ENCODE measurements around the gene BRD7. TPM values are rescaled to one million over a fixed set of nuclear protein-coding genes. Genes with fewer than 3 reads are reported as not detected.

BRD7 gene
- total RNA-seq, 6 experiments from 2014 or later: 16.9 to 24.1 (median 20.2) TPM

GRCh38 chr16:50294955-50295354 is 73.8 kb downstream of the BRD7 start:
- H3K27ac ChIP-seq: no peak overlapping the region
- peaks cover 0 to 5% (median 0%) of the 10 kb centered on the region in 4 donors for H3K4me1 ChIP-seq
- H3K4me3 ChIP-seq: no peak overlapping the region
- no peaks in the 10 kb centered on the region for H3K36me3 ChIP-seq
- no peak for TF ChIP-seq POLR2A (IDR thresholded peaks at IDR 0.05)
- no peaks in the 10 kb centered on the region for H3K9me3 ChIP-seq
- DNase-seq: no peak
- intact Hi-C loops (cut with DNase I): no loop called here
- 71% methylated on average over 2 of the region's 4 CpGs for WGBS (ENCODE audit: insufficient coverage, low coverage, low lambda C conversion rate, missing lambda C conversion rate)
- ATAC-seq: no peak
- H3K27me3 ChIP-seq: no peaks in the 10 kb centered on the region

GRCh38 chr16:50293994-50294855 is 74.6 kb downstream of the BRD7 start:
- no peak overlapping the region for H3K27ac ChIP-seq
- H3K4me1 ChIP-seq: peaks cover 0 to 5% (median 0%) of the 10 kb centered on the region in 4 donors
- H3K4me3 ChIP-seq: no peak overlapping the region
- intact Hi-C loops (cut with DNase I): no loop called here
- whole genome bisulfite sequencing (ENCODE audit: insufficient coverage, low coverage, low lambda C conversion rate, missing lambda C conversion rate): 89% methylated on average over 12 of the region's 20 CpGs
- no peaks in the 10 kb centered on the region for H3K27me3 ChIP-seq
- TF ChIP-seq POLR2A (IDR thresholded peaks at IDR 0.05) (no peak), CTCF (IDR thresholded peaks at IDR 0.05) (no peak)
- no peak for ATAC-seq
- H3K9me3 ChIP-seq: no peaks in the 10 kb centered on the region
- peak in 2 of 3 donors; percentile 10 to 35 for DNase-seq
- no peaks in the 10 kb centered on the region for H3K36me3 ChIP-seq

- DNase-seq: peak in 1 of 3 donors; percentile 13
- H3K36me3 ChIP-seq: no peaks in the 10 kb centered on the region
These were observed 75.6 kb downstream of the BRD7 start for GRCh38 chr16:50293041-50293783.

GRCh38 chr16:50292566-50292948 is 76.2 kb downstream of the BRD7 start:
- H3K27me3 ChIP-seq: no peaks in the 10 kb centered on the region
- DNase-seq (no peak), ATAC-seq (no peak)
- H3K4me1 ChIP-seq: peaks cover 0 to 5% (median 0%) of the 10 kb centered on the region in 4 donors
- H3K36me3 ChIP-seq: no peaks in the 10 kb centered on the region
- H3K27ac ChIP-seq: no peak overlapping the region
- H3K4me3 ChIP-seq: no peak overlapping the region
- 80% methylated on average over 1 of the region's 12 CpGs for WGBS (ENCODE audit: insufficient coverage, low coverage, low lambda C conversion rate, missing lambda C conversion rate)
- no peak for TF ChIP-seq POLR2A (IDR thresholded peaks at IDR 0.05)
- TF ChIP-seq CTCF (IDR thresholded peaks at IDR 0.05): no peak
- intact Hi-C loops (cut with DNase I): no loop called here
- H3K9me3 ChIP-seq: no peaks in the 10 kb centered on the region

More at GRCh38 chr16:50293041-50293783, 75.6 kb downstream of the BRD7 start:
- no peak overlapping the region for H3K4me3 ChIP-seq
- TF ChIP-seq POLR2A (IDR thresholded peaks at IDR 0.05): no peak
- TF ChIP-seq CTCF (IDR thresholded peaks at IDR 0.05): no peak
- no CpG with 5 or more reads among the region's 20 CpGs for WGBS (ENCODE audit: insufficient coverage, low coverage, low lambda C conversion rate, missing lambda C conversion rate)
- H3K4me1 ChIP-seq: peaks cover 0 to 5% (median 0%) of the 10 kb centered on the region in 4 donors
- ATAC-seq: no peak
- no peak overlapping the region for H3K27ac ChIP-seq
- no peaks in the 10 kb centered on the region for H3K9me3 ChIP-seq
- intact Hi-C loops (cut with DNase I): no loop called here
- no peaks in the 10 kb centered on the region for H3K27me3 ChIP-seq

All from right lobe of liver (tissue), 6 donors.